ENCODE measurements around the gene GCK. TPM values are rescaled to one million over a fixed set of nuclear protein-coding genes. Genes with fewer than 3 reads are reported as not detected.

GCK gene
- total and polyA plus RNA-seq, 2 of the 13 experiments (the other 11 are each of a cell fraction or from before 2014, with no cell fraction given), result not detected

DNA sequence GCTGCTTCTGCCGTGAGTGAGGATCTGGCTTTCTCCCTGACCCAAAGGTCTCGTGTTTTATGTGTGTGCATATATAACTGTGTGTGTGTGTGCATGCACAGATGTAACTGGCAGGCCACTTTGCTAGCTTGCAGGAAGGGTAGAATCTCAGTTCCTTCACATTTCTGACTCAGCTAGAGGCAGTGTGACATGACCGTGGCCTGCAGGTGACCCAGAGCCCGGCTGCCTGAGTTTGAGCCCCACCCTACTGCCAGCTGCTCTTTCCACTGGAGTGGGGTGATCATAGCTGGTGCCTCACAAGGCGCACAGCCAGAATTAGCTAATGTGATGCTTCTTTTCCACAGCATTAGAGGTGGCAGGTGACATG, 38.8 kb downstream of the GCK start:
- ChIA-PET CTCF (ENCODE audit: low intra/inter-chr PET ratio, low total read pairs) (no interaction called here), POLR2A (no interaction called here)
- ATAC-seq (no peak), DNase-seq (ENCODE audit: low spot score) (no peak), FAIRE-seq (no peak)
- Histone ChIP-seq H3K36me3 (replicated peaks in 1 of 2; ENCODE audit: control insufficient read depth in 1 of 2, insufficient read depth in 2 of 2, low read length in 2 of 2) (no peaks in the 10 kb centered on the region), H3K9me3 (ENCODE audit: low read length) (no peaks in the 10 kb centered on the region), H3K4me1 (ENCODE audit: insufficient read depth, low read length) (peaks cover 9% of the 10 kb centered on the region), H3K4me3 (replicated peaks in 1 of 3; ENCODE audit: insufficient read depth in 1 of 3, low read depth in 2 of 3, low read length in 3 of 3) (no peak overlapping the region), H2AFZ (ENCODE audit: low read length) (no peak overlapping the region), H3K4me2 (ENCODE audit: low read depth, low read length) (no peak overlapping the region), H3K27ac (ENCODE audit: extremely low read length, insufficient read depth, low read length) (no peak overlapping the region), H3K79me2 (ENCODE audit: insufficient read depth, low read length) (no peaks in the 10 kb centered on the region), H3K9ac (ENCODE audit: insufficient read depth, low read depth, low read length) (no peak overlapping the region), H4K20me1 (ENCODE audit: insufficient read depth, low read length) (no peaks in the 10 kb centered on the region), H3K27me3 (ENCODE audit: control insufficient read depth in 1 of 2, insufficient read depth in 2 of 2, low read length in 2 of 2) (peaks cover 2 to 58% of the 10 kb centered on the region in 2 experiments; a peak in 3 of 5 replicates)
- in situ Hi-C loops (cut with HindIII; ENCODE audit: extremely low pct_ligation_motif_present, low pct_unique_long_range_greater_than_20kb) (no loop called here), intact Hi-C loops (cut with micrococcal nuclease; ENCODE audit: unreplicated experiment) (no loop called here)
- no TSS peak for BruUV-seq (replicated peaks)
- no peak for TF ChIP-seq HOMEZ (CRISPR knock-in tag; IDR thresholded peaks at IDR 0.05; ENCODE audit: low read depth)
- TF ChIP-seq FOSL2 (CRISPR knock-in tag; IDR thresholded peaks at IDR 0.05), result no peak
- TF ChIP-seq HDAC2 (CRISPR knock-in tag; IDR thresholded peaks at IDR 0.05), result no peak
- TF ChIP-seq ZSCAN31 (CRISPR knock-in tag; IDR thresholded peaks at IDR 0.05; ENCODE audit: low read depth), result no peak
- no peak for TF ChIP-seq CBX5 (CRISPR knock-in tag; IDR thresholded peaks at IDR 0.05; ENCODE audit: borderline replicate concordance)
- no peak for TF ChIP-seq DR1 (CRISPR knock-in tag; IDR thresholded peaks at IDR 0.05)
- TF ChIP-seq NR1H2 (CRISPR knock-in tag; IDR thresholded peaks at IDR 0.05; ENCODE audit: borderline replicate concordance, low read depth), result no peak
- TF ChIP-seq LCORL (IDR thresholded peaks at IDR 0.05), result no peak
- TF ChIP-seq LCORL (CRISPR knock-in tag; IDR thresholded peaks at IDR 0.05), result no peak
- TF ChIP-seq ZNF839 (CRISPR knock-in tag; IDR thresholded peaks at IDR 0.05; ENCODE audit: borderline replicate concordance), result no peak
- TF ChIP-seq KLF11 (CRISPR knock-in tag; IDR thresholded peaks at IDR 0.05), result no peak
- TF ChIP-seq ZNF674 (CRISPR knock-in tag; IDR thresholded peaks at IDR 0.05; ENCODE audit: low read depth), result no peak
- no peak for TF ChIP-seq ZNF773 (CRISPR knock-in tag; IDR thresholded peaks at IDR 0.05; ENCODE audit: borderline replicate concordance)
- WGBS (ENCODE audit: low lambda C conversion rate), result 22% methylated on average over 4 of the region's 5 CpGs

Measured in HepG2 (cell line).